PC-9 (cell line): Measurements from ENCODE around the gene UBE2D4. TPM values are rescaled to one million over a fixed set of nuclear protein-coding genes. Genes with fewer than 3 reads are reported as not detected.
"Not testable (repeated sequence)": the region's sequence is repeated elsewhere in the genome, so short reads cannot be mapped to it uniquely, and the experiment has no call there.

Experiments used
- BruUV-seq: library from RNA; stranded (reverse); fragments of 400-500 nt; replicated peaks from 2 replicates; lab custom pipeline; 2021; lab: Mats Ljungman, UMichigan
- CTCF ChIA-PET: fragments of 300-600 bp; sonication (Branson Sonifier 250); formaldehyde crosslinking; loops from one replicate; lab custom pipeline; 2022; ENCODE audit warnings: antibody characterized with exemption; lab: Charles Lee
- POLR2A ChIA-PET: fragments of 300-600 bp; sonication (Branson Sonifier 250); formaldehyde crosslinking; loops from one replicate; lab custom pipeline; 2022; ENCODE audit warnings: antibody characterized with exemption; ENCODE audit not compliant: unreplicated experiment; lab: Charles Lee
- DNase-seq, 2 experiments: peaks; one replicate each; pipeline versions ENCODE4 v3.0.0 to v3.0.0-alpha.2; 2015 to 2022; ENCODE audit warnings: mixed read lengths in 1 of 2
- H2AFZ ChIP-seq: fragments of 200-600 bp; sonication (generic); 2 replicates; pipeline ENCODE4 v1.8.1; 2017; ENCODE audit warnings: antibody characterized with exemption
- H3F3A ChIP-seq: fragments of 200-600 bp; sonication (generic); 2 replicates; pipeline ENCODE4 v1.8.1; 2017; ENCODE audit warnings: antibody characterized with exemption, mild to moderate bottlenecking, low read depth; ENCODE audit not compliant: insufficient read depth
- H3K27ac ChIP-seq: fragments of 200-600 bp; sonication (generic); 2 replicates; pipeline ENCODE4 v1.6.1; 2016; ENCODE audit warnings: mixed run types
- H3K27me3 ChIP-seq: fragments of 200-600 bp; sonication (generic); 2 replicates; pipeline ENCODE4 v1.6.1; 2016; ENCODE audit warnings: low read depth, mixed run types; ENCODE audit not compliant: insufficient read depth
- H3K36me3 ChIP-seq: fragments of 200-600 bp; sonication (generic); 2 replicates; pipeline ENCODE4 v1.6.1; 2016; ENCODE audit warnings: low read depth, mixed run types
- H3K4me1 ChIP-seq: fragments of 200-600 bp; sonication (generic); replicated peaks from 2 replicates; pipeline ENCODE4 v1.6.1; 2016; ENCODE audit warnings: mixed run types; ENCODE audit not compliant: insufficient read depth
- H3K4me2 ChIP-seq: fragments of 200-600 bp; sonication (generic); 2 replicates; pipeline ENCODE4 v1.6.1; 2017; ENCODE audit warnings: mixed run types
- H3K4me3 ChIP-seq: fragments of 200-600 bp; sonication (generic); 2 replicates; pipeline ENCODE4 v1.6.1; 2016; ENCODE audit warnings: mixed run types
- H3K79me2 ChIP-seq: fragments of 200-600 bp; sonication (generic); 2 replicates; pipeline ENCODE4 v1.6.1; 2017; ENCODE audit warnings: low read depth, mixed run types
- H3K9me2 ChIP-seq: fragments of 200-600 bp; sonication (generic); 2 replicates; pipeline ENCODE4 v1.8.1; 2017; ENCODE audit warnings: mild to moderate bottlenecking; ENCODE audit not compliant: insufficient read depth
- H3K9me3 ChIP-seq: fragments of 200-600 bp; sonication (generic); 2 replicates; pipeline ENCODE4 v1.8.1; 2016; ENCODE audit warnings: low read depth; ENCODE audit not compliant: insufficient read depth
- H4K20me1 ChIP-seq: fragments of 200-600 bp; sonication (generic); 2 replicates; pipeline ENCODE4 v1.8.1; 2017; ENCODE audit not compliant: insufficient read depth
- intact Hi-C: fragments of 100-400 bp; cut with micrococcal nuclease; formaldehyde crosslinking; loops from one replicate; pipeline ENCODE4 v1.10.0; 2022; ENCODE audit not compliant: unreplicated experiment
- total RNA-seq: library from RNA; stranded (reverse); gene quantifications from 2 replicates; pipeline ENCODE4 v1.2.3, GENCODE V29; 2021

The UBE2D4 gene
- total RNA-seq, 1 experiment from 2014 or later: 17.1 TPM

- peak overlapping the region; percentile 25; the same call in 1 of the 2 replicates for H3K4me2 ChIP-seq
- H3K79me2 ChIP-seq, CTCF ChIA-PET, H3F3A ChIP-seq, H3K9me3 ChIP-seq, H3K9me2 ChIP-seq, BruUV-seq, H3K27me3 ChIP-seq, H4K20me1 ChIP-seq, H2AFZ ChIP-seq, POLR2A ChIA-PET, H3K36me3 ChIP-seq, intact Hi-C loops, H3K4me3 ChIP-seq: not testable (repeated sequence)
- H3K4me1 ChIP-seq: peaks cover 14% of the 10 kb centered on the region
- H3K27ac ChIP-seq: peak overlapping the region; percentile 64
- DNase-seq: peak; percentile 72 to 73
These were observed 66.7 kb downstream of the UBE2D4 start for GRCh38 chr7:43992896-43993295.

GRCh38 chr7:43994681-43995080, 68.4 kb downstream of the UBE2D4 start:
- H3K4me2 ChIP-seq, H3K9me2 ChIP-seq, H4K20me1 ChIP-seq, H3K9me3 ChIP-seq, H3K4me3 ChIP-seq, H3F3A ChIP-seq, H3K36me3 ChIP-seq, H3K27me3 ChIP-seq, intact Hi-C loops, H3K27ac ChIP-seq, H2AFZ ChIP-seq, POLR2A ChIA-PET, CTCF ChIA-PET, DNase-seq, BruUV-seq, H3K79me2 ChIP-seq: not testable (repeated sequence)
- H3K4me1 ChIP-seq: peaks cover 14% of the 10 kb centered on the region

- H3F3A ChIP-seq, H3K27me3 ChIP-seq, H3K4me3 ChIP-seq, CTCF ChIA-PET, H3K9me2 ChIP-seq, H3K9me3 ChIP-seq, H3K36me3 ChIP-seq, H3K4me2 ChIP-seq, H3K27ac ChIP-seq, H2AFZ ChIP-seq, H3K79me2 ChIP-seq, intact Hi-C loops, POLR2A ChIA-PET, BruUV-seq, H4K20me1 ChIP-seq: not testable (repeated sequence)
- peak in 1 of 2 experiments; percentile 36 for DNase-seq
- H3K4me1 ChIP-seq: peaks cover 12% of the 10 kb centered on the region
These were observed 71.3 kb downstream of the UBE2D4 start, which contains the start of gene SPDYE1 for GRCh38 chr7:43997532-43997931. TSS of gene SPDYE1 (plus strand) at chr7:43997897. CDS start at chr7:43999950, 2,053 bp downstream.

Other genes with a start within 250 kb of the UBE2D4 start
- 128 and 151 TPM in 2 replicates for gene COA1, start 196.9 kb upstream of the UBE2D4 start, total RNA-seq
- 36.4 and 49.5 TPM in 2 replicates for gene BLVRA, start 167.8 kb upstream of the UBE2D4 start, total RNA-seq
- gene MRPS24, start 56.9 kb upstream of the UBE2D4 start, total RNA-seq: 239 and 301 TPM in 2 replicates
- gene URGCP, start 19.8 kb upstream of the UBE2D4 start, total RNA-seq: 45.7 and 49.5 TPM in 2 replicates
- not detected in 2 replicates for gene SPDYE1, start 71.5 kb downstream of the UBE2D4 start, total RNA-seq
- gene DBNL, start 118.3 kb downstream of the UBE2D4 start, total RNA-seq: 65.6 and 70.7 TPM in 2 replicates
- gene PGAM2, start 139.1 kb downstream of the UBE2D4 start, total RNA-seq: 4.2 and 9.7 TPM in 2 replicates
- gene POLM, start 156.1 kb downstream of the UBE2D4 start, total RNA-seq: 58.8 and 59.1 TPM in 2 replicates
- gene AEBP1, start 177.9 kb downstream of the UBE2D4 start, total RNA-seq: 0.33 and 0.98 TPM in 2 replicates
- gene POLD2, start 197.1 kb downstream of the UBE2D4 start, total RNA-seq: 217 and 249 TPM in 2 replicates
- gene MYL7, start 214.9 kb downstream of the UBE2D4 start, total RNA-seq: not detected in 2 replicates